ENCODE measurements around the gene ZFAND6.
A peak's percentile ranks its signal among the peaks of the same experiment; 100 is the strongest.

The ZFAND6 gene

DNA sequence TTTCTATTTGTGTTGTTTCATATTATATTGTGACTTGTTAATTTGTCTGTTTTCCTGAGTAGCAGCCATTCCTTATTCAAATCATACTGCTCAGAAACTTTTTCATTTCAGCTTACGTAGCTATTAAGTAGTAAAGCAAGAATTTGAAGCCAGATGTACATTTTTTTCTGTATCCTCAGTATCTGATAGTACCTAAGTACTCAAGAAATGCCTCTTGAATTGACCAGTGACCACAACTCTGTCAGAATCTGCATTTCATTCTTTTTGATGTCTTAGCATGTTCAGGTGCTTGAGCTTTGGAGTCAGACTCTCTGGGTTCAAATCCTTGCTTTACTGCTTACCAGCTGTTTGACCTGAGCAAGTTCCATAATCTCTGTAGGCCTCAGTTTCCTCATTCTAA, 30.6 kb downstream of the ZFAND6 start:
- TF ChIP-seq EP300 (IDR thresholded peaks at IDR 0.05; ENCODE audit: borderline replicate concordance) (no peak), FOXM1 (IDR thresholded peaks at IDR 0.05; ENCODE audit: borderline replicate concordance, low read depth) (no peak), USF1 (IDR thresholded peaks at IDR 0.05) (no peak), TAF1 (IDR thresholded peaks at IDR 0.05; ENCODE audit: low read depth) (no peak), NFIC (IDR thresholded peaks at IDR 0.05) (no peak), CREB1 (IDR thresholded peaks at IDR 0.05; ENCODE audit: low read depth) (no peak), EGR1 (IDR thresholded peaks at IDR 0.05) (no peak), YY1 (IDR thresholded peaks at IDR 0.05; ENCODE audit: low read depth) (no peak), RAD21 (IDR thresholded peaks at IDR 0.05; ENCODE audit: low read depth) (no peak), CEBPB (IDR thresholded peaks at IDR 0.05) (no peak), TEAD4 (IDR thresholded peaks at IDR 0.05) (no peak), ZBTB7A (IDR thresholded peaks at IDR 0.05; ENCODE audit: low read depth) (no peak), TCF12 (IDR thresholded peaks at IDR 0.05; ENCODE audit: low read depth) (no peak), REST (IDR thresholded peaks at IDR 0.05; ENCODE audit: low read depth) (no peak)
- TF ChIP-seq, protein P1, sequence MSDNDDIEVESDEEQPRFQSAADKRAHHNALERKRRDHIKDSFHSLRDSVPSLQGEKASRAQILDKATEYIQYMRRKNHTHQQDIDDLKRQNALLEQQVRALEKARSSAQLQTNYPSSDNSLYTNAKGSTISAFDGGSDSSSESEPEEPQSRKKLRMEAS (IDR thresholded peaks at IDR 0.05): no peak

DNA sequence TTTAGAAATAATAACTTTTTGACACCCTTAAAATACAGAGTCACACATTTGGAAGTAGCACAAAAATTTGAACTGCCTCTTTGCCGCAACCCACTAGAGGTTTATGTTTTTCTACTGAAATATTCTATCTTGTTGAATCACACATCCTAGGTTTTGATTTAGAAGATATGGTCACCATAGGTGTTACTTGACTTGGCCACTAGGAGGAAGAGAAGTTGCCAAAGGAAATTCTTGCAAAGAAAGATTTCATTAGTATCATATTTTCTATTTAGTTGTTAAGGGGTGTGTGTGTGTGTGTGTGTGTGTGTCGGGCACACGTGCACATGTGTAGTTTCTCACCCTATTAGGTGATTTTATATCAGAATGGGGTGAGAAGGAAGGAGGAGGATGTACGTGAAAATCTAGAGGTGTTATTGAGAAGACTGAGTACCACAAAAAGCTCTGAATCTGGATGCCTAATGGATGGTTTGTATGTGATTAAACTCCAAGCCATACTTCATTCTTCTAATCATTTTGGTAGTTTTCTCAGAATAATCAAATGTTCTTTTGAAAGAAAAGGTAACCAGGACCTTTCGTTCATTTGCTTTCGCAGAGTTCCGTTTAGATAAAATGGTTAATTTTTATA, 31.5 kb downstream of the ZFAND6 start:
- TF ChIP-seq FOXM1 (IDR thresholded peaks at IDR 0.05; ENCODE audit: borderline replicate concordance, low read depth) (no peak), TCF12 (IDR thresholded peaks at IDR 0.05; ENCODE audit: low read depth) (no peak), TEAD4 (IDR thresholded peaks at IDR 0.05) (no peak), ZBTB7A (IDR thresholded peaks at IDR 0.05; ENCODE audit: low read depth) (no peak), RAD21 (IDR thresholded peaks at IDR 0.05; ENCODE audit: low read depth) (no peak), TAF1 (IDR thresholded peaks at IDR 0.05; ENCODE audit: low read depth) (no peak)

- TF ChIP-seq ZBTB7A (IDR thresholded peaks at IDR 0.05; ENCODE audit: low read depth) (no peak), EGR1 (IDR thresholded peaks at IDR 0.05) (peak; percentile 92)
Measured at GRCh38 chr15:80093854-80094418, 34.5 kb downstream of the ZFAND6 start.

GRCh38 chr15:80095511-80095910, 36.0 kb downstream of the ZFAND6 start:
- TF ChIP-seq FOXM1 (IDR thresholded peaks at IDR 0.05; ENCODE audit: borderline replicate concordance, low read depth) (no peak), CEBPB (IDR thresholded peaks at IDR 0.05) (no peak), RAD21 (IDR thresholded peaks at IDR 0.05; ENCODE audit: low read depth) (no peak), CREB1 (IDR thresholded peaks at IDR 0.05; ENCODE audit: low read depth) (no peak)

- no peak for TF ChIP-seq TCF12 (IDR thresholded peaks at IDR 0.05; ENCODE audit: low read depth)
- no peak for TF ChIP-seq YY1 (IDR thresholded peaks at IDR 0.05; ENCODE audit: low read depth)
- TF ChIP-seq NFIC (IDR thresholded peaks at IDR 0.05): no peak
- TF ChIP-seq RAD21 (IDR thresholded peaks at IDR 0.05; ENCODE audit: low read depth): no peak
Measured at GRCh38 chr15:80095969-80096368, 36.5 kb downstream of the ZFAND6 start.

- no peak for TF ChIP-seq EGR1 (IDR thresholded peaks at IDR 0.05)
Measured at GRCh38 chr15:80098341-80098740, 38.9 kb downstream of the ZFAND6 start.

- TF ChIP-seq EGR1 (IDR thresholded peaks at IDR 0.05) (no peak), FOXM1 (IDR thresholded peaks at IDR 0.05; ENCODE audit: borderline replicate concordance, low read depth) (no peak), ZBTB7A (IDR thresholded peaks at IDR 0.05; ENCODE audit: low read depth) (no peak)
Measured at GRCh38 chr15:80099241-80099640, 39.8 kb downstream of the ZFAND6 start.

DNA sequence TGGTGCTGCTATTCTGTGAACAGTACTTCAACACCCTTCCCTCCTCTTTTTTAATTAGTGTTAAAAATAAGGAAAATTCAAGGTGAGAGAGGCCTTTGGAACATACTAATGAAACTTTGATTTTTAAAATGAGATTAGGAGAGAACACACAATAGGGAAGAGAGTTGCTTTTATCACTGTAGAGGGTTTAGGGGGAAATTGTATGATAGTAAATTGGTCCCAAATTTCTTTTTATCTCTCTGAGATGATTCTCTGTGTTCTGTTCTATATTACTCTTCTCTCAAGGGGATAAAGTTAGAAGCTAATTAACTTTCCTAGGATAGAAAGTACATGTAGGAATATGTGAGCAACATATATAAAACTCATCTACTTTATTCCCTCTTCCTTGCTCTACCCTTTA, 40.8 kb downstream of the ZFAND6 start:
- TF ChIP-seq TAF1 (IDR thresholded peaks at IDR 0.05; ENCODE audit: low read depth) (no peak), USF1 (IDR thresholded peaks at IDR 0.05) (no peak), EGR1 (IDR thresholded peaks at IDR 0.05) (no peak), CEBPB (IDR thresholded peaks at IDR 0.05) (no peak), TEAD4 (IDR thresholded peaks at IDR 0.05) (no peak), FOXM1 (IDR thresholded peaks at IDR 0.05; ENCODE audit: borderline replicate concordance, low read depth) (no peak), YY1 (IDR thresholded peaks at IDR 0.05; ENCODE audit: low read depth) (no peak)

GRCh38 chr15:80105193-80105592, 45.7 kb downstream of the ZFAND6 start:
- TF ChIP-seq TAF1 (IDR thresholded peaks at IDR 0.05; ENCODE audit: low read depth) (no peak), EP300 (IDR thresholded peaks at IDR 0.05; ENCODE audit: borderline replicate concordance) (no peak), TEAD4 (IDR thresholded peaks at IDR 0.05) (no peak), CREB1 (IDR thresholded peaks at IDR 0.05; ENCODE audit: low read depth) (no peak), ZBTB7A (IDR thresholded peaks at IDR 0.05; ENCODE audit: low read depth) (no peak), NFIC (IDR thresholded peaks at IDR 0.05) (no peak), REST (IDR thresholded peaks at IDR 0.05; ENCODE audit: low read depth) (no peak), FOXM1 (IDR thresholded peaks at IDR 0.05; ENCODE audit: borderline replicate concordance, low read depth) (no peak), USF1 (IDR thresholded peaks at IDR 0.05) (no peak), EGR1 (IDR thresholded peaks at IDR 0.05) (no peak), CEBPB (IDR thresholded peaks at IDR 0.05) (no peak), YY1 (IDR thresholded peaks at IDR 0.05; ENCODE audit: low read depth) (no peak), TCF12 (IDR thresholded peaks at IDR 0.05; ENCODE audit: low read depth) (no peak), RAD21 (IDR thresholded peaks at IDR 0.05; ENCODE audit: low read depth) (no peak)
- TF ChIP-seq, protein P1 (IDR thresholded peaks at IDR 0.05): no peak
